Hypothalamus (tissue), 51 donors: ENCODE data around the gene SLC27A6.
A peak's percentile ranks its signal among the peaks of the same experiment; 100 is the strongest.

Source experiments
- DNase-seq, 51 donors: peaks; one replicate each; lab custom pipeline; 2025; lab: John Stamatoyannopoulos, UW

Gene SLC27A6

GRCh38 chr5:129061849-129062248 lies 96.6 kb downstream of the SLC27A6 start:
- DNase-seq, result no peak

GRCh38 chr5:129063483-129064113 lies 98.3 kb downstream of the SLC27A6 start:
- DNase-seq, result peak in 15 of 51 donors; percentile 0 to 61 (median 4)

GRCh38 chr5:129065721-129066120 lies 100.4 kb downstream of the SLC27A6 start:
- no peak for DNase-seq

GRCh38 chr5:129067745-129068144 lies 102.5 kb downstream of the SLC27A6 start:
- DNase-seq, result no peak

GRCh38 chr5:129069292-129069691 lies 104.0 kb downstream of the SLC27A6 start:
- no peak for DNase-seq

GRCh38 chr5:129073111-129073510 lies 107.8 kb downstream of the SLC27A6 start:
- DNase-seq, result no peak

GRCh38 chr5:129074903-129075302 lies 109.6 kb downstream of the SLC27A6 start:
- DNase-seq, result no peak

GRCh38 chr5:129077433-129078075 lies 112.3 kb downstream of the SLC27A6 start:
- DNase-seq, result no peak

- DNase-seq, result no peak
Observed at GRCh38 chr5:129078247-129078646, 113.0 kb downstream of the SLC27A6 start.

GRCh38 chr5:129078660-129079059 lies 113.4 kb downstream of the SLC27A6 start:
- no peak for DNase-seq

GRCh38 chr5:129079496-129079895 lies 114.2 kb downstream of the SLC27A6 start:
- peak in 3 of 51 donors; percentile 5 to 15 (median 13) for DNase-seq

GRCh38 chr5:129080766-129081165 lies 115.5 kb downstream of the SLC27A6 start:
- DNase-seq, result no peak

- no peak for DNase-seq
Observed at GRCh38 chr5:129082225-129083136, 117.2 kb downstream of the SLC27A6 start.
